ENCODE results near the gene AGK.
"Not testable (repeated sequence)": the region's sequence is repeated elsewhere in the genome, so short reads cannot be mapped to it uniquely, and the experiment has no call there.

The AGK gene

GRCh38 chr7:141562972-141563371 lies 11.8 kb downstream of the AGK start:
- Mint-ChIP-seq H3K4me3 (no peak overlapping the region), H3K36me3 (ENCODE audit: low read depth) (peaks cover 87% of the 10 kb centered on the region), H3K4me1 (ENCODE audit: low read depth) (peaks cover 17% of the 10 kb centered on the region), H3K9me3 (peaks cover 35% of the 10 kb centered on the region), H3K27me3 (no peaks in the 10 kb centered on the region), H3K27ac (no peak overlapping the region)
- intact Hi-C loops (cut with micrococcal nuclease) = no loop called here

GRCh38 chr7:141563956-141564623 lies 12.9 kb downstream of the AGK start:
- Mint-ChIP-seq H3K4me3 (no peak overlapping the region), H3K27me3 (no peaks in the 10 kb centered on the region), H3K9me3 (peaks cover 35% of the 10 kb centered on the region), H3K36me3 (ENCODE audit: low read depth) (peaks cover 83% of the 10 kb centered on the region), H3K4me1 (ENCODE audit: low read depth) (peaks cover 17% of the 10 kb centered on the region), H3K27ac (no peak overlapping the region)
- intact Hi-C loops (cut with micrococcal nuclease) = no loop called here

GRCh38 chr7:141567432-141567831 lies 16.2 kb downstream of the AGK start:
- Mint-ChIP-seq H3K36me3 (ENCODE audit: low read depth) (peaks cover 66% of the 10 kb centered on the region), H3K27ac (no peak overlapping the region), H3K27me3 (no peaks in the 10 kb centered on the region), H3K4me1 (ENCODE audit: low read depth) (peaks cover 9% of the 10 kb centered on the region), H3K9me3 (peaks cover 21% of the 10 kb centered on the region), H3K4me3 (no peak overlapping the region)
- intact Hi-C loops (cut with micrococcal nuclease) = no loop called here

GRCh38 chr7:141568227-141568626 lies 17.0 kb downstream of the AGK start:
- no peak overlapping the region for H3K27ac Mint-ChIP-seq
- intact Hi-C loops (cut with micrococcal nuclease) = no loop called here
- H3K4me3 Mint-ChIP-seq = no peak overlapping the region
- no peaks in the 10 kb centered on the region for H3K27me3 Mint-ChIP-seq
- H3K9me3 Mint-ChIP-seq = peaks cover 18% of the 10 kb centered on the region
- peaks cover 9% of the 10 kb centered on the region for H3K4me1 Mint-ChIP-seq (ENCODE audit: low read depth)
- H3K36me3 Mint-ChIP-seq (ENCODE audit: low read depth) = peaks cover 66% of the 10 kb centered on the region

GRCh38 chr7:141571059-141571458 lies 19.8 kb downstream of the AGK start:
- no peak overlapping the region for H3K27ac Mint-ChIP-seq
- H3K4me3 Mint-ChIP-seq = no peak overlapping the region
- no peaks in the 10 kb centered on the region for H3K27me3 Mint-ChIP-seq
- intact Hi-C loops (cut with micrococcal nuclease) = no loop called here
- H3K4me1 Mint-ChIP-seq (ENCODE audit: low read depth) = no peaks in the 10 kb centered on the region
- peaks cover 25% of the 10 kb centered on the region for H3K9me3 Mint-ChIP-seq
- peaks cover 64% of the 10 kb centered on the region for H3K36me3 Mint-ChIP-seq (ENCODE audit: low read depth)

GRCh38 chr7:141572175-141572574 lies 21.0 kb downstream of the AGK start:
- Mint-ChIP-seq H3K27ac (no peak overlapping the region), H3K27me3 (no peaks in the 10 kb centered on the region), H3K4me1 (ENCODE audit: low read depth) (no peaks in the 10 kb centered on the region), H3K36me3 (ENCODE audit: low read depth) (peaks cover 59% of the 10 kb centered on the region), H3K9me3 (peaks cover 33% of the 10 kb centered on the region), H3K4me3 (no peak overlapping the region)
- intact Hi-C loops (cut with micrococcal nuclease) = no loop called here

GRCh38 chr7:141573511-141573910 lies 22.3 kb downstream of the AGK start:
- Mint-ChIP-seq H3K4me3 (no peak overlapping the region), H3K4me1 (ENCODE audit: low read depth) (no peaks in the 10 kb centered on the region), H3K36me3 (ENCODE audit: low read depth) (peaks cover 48% of the 10 kb centered on the region), H3K9me3 (peaks cover 33% of the 10 kb centered on the region), H3K27ac (no peak overlapping the region), H3K27me3 (no peaks in the 10 kb centered on the region)
- intact Hi-C loops (cut with micrococcal nuclease) = no loop called here

- no peaks in the 10 kb centered on the region for H3K27me3 Mint-ChIP-seq
- no peaks in the 10 kb centered on the region for H3K4me1 Mint-ChIP-seq (ENCODE audit: low read depth)
- peaks cover 45% of the 10 kb centered on the region for H3K36me3 Mint-ChIP-seq (ENCODE audit: low read depth)
- no peak overlapping the region for H3K27ac Mint-ChIP-seq
- H3K9me3 Mint-ChIP-seq = peaks cover 33% of the 10 kb centered on the region
- intact Hi-C loops (cut with micrococcal nuclease) = no loop called here
- H3K4me3 Mint-ChIP-seq = no peak overlapping the region
Observed at GRCh38 chr7:141575164-141575563, 24.0 kb downstream of the AGK start.

GRCh38 chr7:141575654-141576448 lies 24.6 kb downstream of the AGK start:
- Mint-ChIP-seq H3K4me3 (no peak overlapping the region), H3K27ac (no peak overlapping the region), H3K36me3 (ENCODE audit: low read depth) (peaks cover 45% of the 10 kb centered on the region), H3K4me1 (ENCODE audit: low read depth) (no peaks in the 10 kb centered on the region), H3K27me3 (no peaks in the 10 kb centered on the region), H3K9me3 (peaks cover 33% of the 10 kb centered on the region)
- intact Hi-C loops (cut with micrococcal nuclease) = no loop called here

GRCh38 chr7:141577043-141577839 lies 26.0 kb downstream of the AGK start:
- intact Hi-C loops (cut with micrococcal nuclease) = no loop called here
- H3K27ac Mint-ChIP-seq = no peak overlapping the region
- H3K36me3 Mint-ChIP-seq (ENCODE audit: low read depth) = peaks cover 40% of the 10 kb centered on the region
- H3K4me3 Mint-ChIP-seq = no peak overlapping the region
- H3K27me3 Mint-ChIP-seq = no peaks in the 10 kb centered on the region
- no peaks in the 10 kb centered on the region for H3K4me1 Mint-ChIP-seq (ENCODE audit: low read depth)
- peaks cover 33% of the 10 kb centered on the region for H3K9me3 Mint-ChIP-seq

GRCh38 chr7:141579953-141580352 lies 28.7 kb downstream of the AGK start:
- intact Hi-C loops (cut with micrococcal nuclease); H3K27ac Mint-ChIP-seq; H3K27me3 Mint-ChIP-seq; H3K4me3 Mint-ChIP-seq; H3K4me1 Mint-ChIP-seq (ENCODE audit: low read depth): not testable (repeated sequence)
- H3K9me3 Mint-ChIP-seq = peaks cover 19% of the 10 kb centered on the region
- peaks cover 17% of the 10 kb centered on the region for H3K36me3 Mint-ChIP-seq (ENCODE audit: low read depth)

- not testable (repeated sequence) for H3K4me1 Mint-ChIP-seq (ENCODE audit: low read depth)
Observed at GRCh38 chr7:141582063-141582462, 30.9 kb downstream of the AGK start.

GRCh38 chr7:141584935-141585334 lies 33.7 kb downstream of the AGK start:
- intact Hi-C loops (cut with micrococcal nuclease) = no loop called here
- H3K4me3 Mint-ChIP-seq = no peak overlapping the region
- H3K9me3 Mint-ChIP-seq = no peaks in the 10 kb centered on the region
- H3K36me3 Mint-ChIP-seq (ENCODE audit: low read depth) = peaks cover 18% of the 10 kb centered on the region
- no peak overlapping the region for H3K27ac Mint-ChIP-seq
- no peaks in the 10 kb centered on the region for H3K4me1 Mint-ChIP-seq (ENCODE audit: low read depth)
- H3K27me3 Mint-ChIP-seq = no peaks in the 10 kb centered on the region

More at GRCh38 chr7:141582063-141582462, 30.9 kb downstream of the AGK start:
- H3K36me3 Mint-ChIP-seq (ENCODE audit: low read depth) = peaks cover 12% of the 10 kb centered on the region
- H3K27me3 Mint-ChIP-seq; H3K9me3 Mint-ChIP-seq; intact Hi-C loops (cut with micrococcal nuclease); H3K4me3 Mint-ChIP-seq; H3K27ac Mint-ChIP-seq: not testable (repeated sequence)
